Vagina (tissue), 2 donors: ENCODE results near the gene CDK5R1. TPM values are rescaled to one million over a fixed set of nuclear protein-coding genes. Genes with fewer than 3 reads are reported as not detected.

Experiments used
- DNase-seq, 2 donors: peaks; one replicate each; pipeline ENCODE4 v3.0.0-alpha.2; 2017; ENCODE audit errors: extremely low spot score in 2 of 2
- H3K27ac ChIP-seq: fragments of 200-600 bp; sonication (generic); one replicate; pipeline ENCODE4 v1.5.1; 2019
- H3K27me3 ChIP-seq: fragments of 200-600 bp; sonication (generic); one replicate; pipeline ENCODE4 v1.5.1; 2019
- H3K36me3 ChIP-seq, 2 donors: fragments of 200-600 bp; sonication (generic); one replicate each; pipeline ENCODE4 v1.5.1; 2017 to 2019
- H3K4me1 ChIP-seq: fragments of 200-600 bp; sonication (generic); one replicate; pipeline ENCODE4 v1.5.1; 2019
- H3K4me3 ChIP-seq, 2 donors: fragments of 200-600 bp; sonication (generic); 1 replicate in 1 of 2; 2 replicates in 1 of 2; pipeline ENCODE4 v1.5.1; 2016 to 2019
- H3K9me3 ChIP-seq: fragments of 200-600 bp; sonication (generic); one replicate; pipeline ENCODE4 v1.5.1; 2019
- POLR2A ChIP-seq, 2 donors: fragments of 450-650 bp; IDR thresholded peaks; one replicate each; pipeline ENCODE4 v1.6.1; 2017; ENCODE audit warnings: antibody characterized with exemption in 2 of 2, mild to moderate bottlenecking in 2 of 2, moderate library complexity in 2 of 2
- POLR2AphosphoS5 ChIP-seq, 2 donors: sonication (generic); formaldehyde crosslinking; IDR thresholded peaks; one replicate each; pipeline ENCODE4 v1.9.0; 2017; ENCODE audit warnings: antibody characterized with exemption in 2 of 2, mild to moderate bottlenecking in 2 of 2, low read depth in 1 of 2; ENCODE audit not compliant: insufficient read depth in 1 of 2
- intact Hi-C: fragments of 100-400 bp; cut with DNase I; formaldehyde crosslinking; loops from one replicate; pipeline ENCODE4 v1.15.1; 2023
- total RNA-seq: library from RNA; depleted of rRNA; stranded (reverse); fragments of >200 nt; gene quantifications from one replicate; pipeline ENCODE4 v1.2.3, GENCODE V29; 2016
- TF ChIP-seq, protein P1 (sequence below), 3 experiments: fragments of 450-650 bp in 2 of 3; fragments of 200-600 bp in 1 of 3; sonication (generic) in 1 of 3; IDR thresholded peaks; one replicate each; pipeline ENCODE4 v1.5.1; 2017 to 2019; ENCODE audit warnings: antibody characterized with exemption in 3 of 3, mild to moderate bottlenecking in 2 of 3, moderate library complexity in 2 of 3

The CDK5R1 gene
- total RNA-seq, 1 donor from 2014 or later, result 4.9 TPM

DNA sequence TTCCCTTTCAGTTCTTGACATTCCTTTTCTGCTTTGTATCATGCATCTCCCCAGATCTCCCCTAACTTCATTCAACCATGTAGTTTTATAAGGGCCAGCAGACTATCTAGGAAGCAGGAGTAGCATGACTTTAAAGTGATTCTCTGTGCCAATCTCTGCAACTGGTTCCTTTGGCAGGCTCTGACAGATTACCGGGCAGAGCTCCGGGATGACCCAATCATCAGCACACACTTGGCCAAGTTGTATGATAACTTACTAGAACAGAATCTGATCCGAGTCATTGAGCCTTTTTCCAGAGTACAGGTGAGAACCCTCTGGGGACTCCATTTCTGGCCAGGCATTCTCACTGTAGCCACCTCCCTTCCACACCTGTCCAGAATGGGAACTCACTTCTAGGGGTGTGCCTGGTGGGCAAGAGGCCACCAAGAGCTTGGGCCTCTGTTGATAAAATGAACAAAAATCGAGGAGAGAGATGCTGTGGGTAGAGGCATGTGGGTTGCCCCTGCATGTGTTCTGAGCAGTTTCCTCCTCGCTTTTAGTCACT, 7.6 kb upstream of the CDK5R1 start:
- peaks cover 3 to 73% of the 10 kb centered on the region in 2 donors for H3K36me3 ChIP-seq
- H3K27me3 ChIP-seq, result no peaks in the 10 kb centered on the region
- H3K4me1 ChIP-seq, result peaks cover 12% of the 10 kb centered on the region
- no peak for DNase-seq
- H3K4me3 ChIP-seq, result no peak overlapping the region
- intact Hi-C loops, result no loop called here
- no peaks in the 10 kb centered on the region for H3K9me3 ChIP-seq
- TF ChIP-seq, protein P1, sequence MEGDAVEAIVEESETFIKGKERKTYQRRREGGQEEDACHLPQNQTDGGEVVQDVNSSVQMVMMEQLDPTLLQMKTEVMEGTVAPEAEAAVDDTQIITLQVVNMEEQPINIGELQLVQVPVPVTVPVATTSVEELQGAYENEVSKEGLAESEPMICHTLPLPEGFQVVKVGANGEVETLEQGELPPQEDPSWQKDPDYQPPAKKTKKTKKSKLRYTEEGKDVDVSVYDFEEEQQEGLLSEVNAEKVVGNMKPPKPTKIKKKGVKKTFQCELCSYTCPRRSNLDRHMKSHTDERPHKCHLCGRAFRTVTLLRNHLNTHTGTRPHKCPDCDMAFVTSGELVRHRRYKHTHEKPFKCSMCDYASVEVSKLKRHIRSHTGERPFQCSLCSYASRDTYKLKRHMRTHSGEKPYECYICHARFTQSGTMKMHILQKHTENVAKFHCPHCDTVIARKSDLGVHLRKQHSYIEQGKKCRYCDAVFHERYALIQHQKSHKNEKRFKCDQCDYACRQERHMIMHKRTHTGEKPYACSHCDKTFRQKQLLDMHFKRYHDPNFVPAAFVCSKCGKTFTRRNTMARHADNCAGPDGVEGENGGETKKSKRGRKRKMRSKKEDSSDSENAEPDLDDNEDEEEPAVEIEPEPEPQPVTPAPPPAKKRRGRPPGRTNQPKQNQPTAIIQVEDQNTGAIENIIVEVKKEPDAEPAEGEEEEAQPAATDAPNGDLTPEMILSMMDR (IDR thresholded peaks at IDR 0.05), result no peak
- TF ChIP-seq POLR2AphosphoS5 (IDR thresholded peaks at IDR 0.05; ENCODE audit: insufficient read depth in 1 of 2, low read depth in 1 of 2) (no peak), POLR2A (IDR thresholded peaks at IDR 0.05) (no peak)
- H3K27ac ChIP-seq, result no peak overlapping the region

DNA sequence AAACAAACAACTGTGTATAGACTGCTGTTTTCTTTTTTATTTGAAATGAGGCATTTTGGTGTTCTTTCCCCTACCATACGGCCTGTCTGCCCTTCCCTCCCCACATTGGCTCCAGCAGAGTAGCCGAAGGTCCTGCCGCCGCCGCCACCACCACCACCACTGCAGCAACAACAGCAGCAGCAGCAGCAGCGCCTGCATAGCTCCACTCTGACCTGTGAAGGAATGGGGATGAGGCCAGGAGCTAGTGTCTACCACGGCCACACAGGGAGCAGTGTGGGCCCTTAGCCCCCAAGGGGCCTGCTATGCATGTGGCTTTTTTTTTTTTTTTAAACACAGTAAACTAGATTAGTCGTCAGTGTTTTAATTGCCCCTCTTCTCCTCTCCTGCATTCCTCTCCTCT, 5.6 kb upstream of the CDK5R1 start:
- no peaks in the 10 kb centered on the region for H3K27me3 ChIP-seq
- peaks cover 2 to 52% of the 10 kb centered on the region in 2 donors for H3K36me3 ChIP-seq
- TF ChIP-seq POLR2AphosphoS5 (IDR thresholded peaks at IDR 0.05; ENCODE audit: insufficient read depth in 1 of 2, low read depth in 1 of 2) (no peak), POLR2A (IDR thresholded peaks at IDR 0.05) (no peak)
- TF ChIP-seq, protein P1 (IDR thresholded peaks at IDR 0.05), result no peak
- H3K27ac ChIP-seq, result no peak overlapping the region
- no peaks in the 10 kb centered on the region for H3K9me3 ChIP-seq
- no peak overlapping the region for H3K4me3 ChIP-seq
- peaks cover 22% of the 10 kb centered on the region for H3K4me1 ChIP-seq
- intact Hi-C loops, result no loop called here
- no peak for DNase-seq

DNA sequence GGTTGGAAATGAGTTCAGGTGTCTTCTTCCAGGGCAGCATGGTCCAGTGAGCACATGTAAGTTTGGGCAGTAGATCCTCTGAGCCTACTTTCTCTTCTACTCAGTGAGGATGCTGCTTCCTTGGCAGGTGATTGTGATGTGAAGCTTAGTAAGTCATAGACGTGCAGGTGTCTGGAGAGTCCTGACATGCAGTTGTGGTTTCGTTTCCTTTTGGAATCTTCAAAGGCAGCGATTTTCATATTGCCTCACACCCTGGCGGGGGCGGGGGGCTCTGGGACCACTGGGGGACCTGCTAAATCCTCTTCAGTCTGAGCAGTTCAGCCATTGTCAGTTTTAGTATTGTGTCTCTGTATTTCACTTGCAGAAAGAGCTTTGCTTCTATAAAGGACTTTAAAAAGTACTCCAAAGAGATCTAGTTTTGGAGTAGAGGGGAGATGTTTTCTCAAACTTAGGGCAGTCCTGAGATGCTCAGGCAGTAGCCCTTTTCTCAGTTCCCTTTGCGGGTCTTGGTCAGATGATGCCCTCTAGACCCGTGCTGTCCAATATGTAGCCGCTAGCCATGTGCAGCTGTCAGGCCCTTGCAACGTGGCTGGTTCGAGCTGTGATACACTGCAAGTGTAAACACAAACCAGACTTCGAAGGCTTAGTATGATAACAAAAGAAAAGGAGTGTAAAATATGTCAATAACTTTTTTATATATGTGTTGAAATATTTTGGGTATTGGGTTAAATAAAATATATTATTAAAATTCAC, 4.0 kb upstream of the CDK5R1 start:
- DNase-seq, result no peak
- Histone ChIP-seq H3K36me3 (peaks cover 0 to 38% of the 10 kb centered on the region in 2 donors), H3K4me1 (peaks cover 27% of the 10 kb centered on the region), H3K4me3 (no peak overlapping the region), H3K9me3 (no peaks in the 10 kb centered on the region), H3K27ac (no peak overlapping the region), H3K27me3 (no peaks in the 10 kb centered on the region)
- TF ChIP-seq POLR2AphosphoS5 (IDR thresholded peaks at IDR 0.05; ENCODE audit: insufficient read depth in 1 of 2, low read depth in 1 of 2) (no peak), POLR2A (IDR thresholded peaks at IDR 0.05) (no peak)
- TF ChIP-seq, protein P1 (IDR thresholded peaks at IDR 0.05), result no peak
- intact Hi-C loops, result no loop called here

- Histone ChIP-seq H3K4me1 (peaks cover 30% of the 10 kb centered on the region), H3K4me3 (no peak overlapping the region), H3K27me3 (no peaks in the 10 kb centered on the region), H3K9me3 (no peaks in the 10 kb centered on the region), H3K36me3 (peaks cover 0 to 30% of the 10 kb centered on the region in 2 donors), H3K27ac (peak overlapping the region; percentile 43)
- intact Hi-C loops, result no loop called here
- no peak for TF ChIP-seq POLR2A (IDR thresholded peaks at IDR 0.05)
- TF ChIP-seq POLR2AphosphoS5 (IDR thresholded peaks at IDR 0.05; ENCODE audit: insufficient read depth in 1 of 2, low read depth in 1 of 2), result peak in 1 of 2 donors; percentile 52
- TF ChIP-seq, protein P1 (IDR thresholded peaks at IDR 0.05), result peak; percentile 50 to 60 (median 54)
- DNase-seq, result no peak
These were observed 3.3 kb upstream of the CDK5R1 start for GRCh38 chr17:32483451-32484019.
